Measurements from ENCODE around the gene DCAF6. TPM values are rescaled to one million over a fixed set of nuclear protein-coding genes. Genes with fewer than 3 reads are reported as not detected.

DCAF6 gene
- total RNA-seq, 1 experiment from 2014 or later: 84.1 TPM

DNA sequence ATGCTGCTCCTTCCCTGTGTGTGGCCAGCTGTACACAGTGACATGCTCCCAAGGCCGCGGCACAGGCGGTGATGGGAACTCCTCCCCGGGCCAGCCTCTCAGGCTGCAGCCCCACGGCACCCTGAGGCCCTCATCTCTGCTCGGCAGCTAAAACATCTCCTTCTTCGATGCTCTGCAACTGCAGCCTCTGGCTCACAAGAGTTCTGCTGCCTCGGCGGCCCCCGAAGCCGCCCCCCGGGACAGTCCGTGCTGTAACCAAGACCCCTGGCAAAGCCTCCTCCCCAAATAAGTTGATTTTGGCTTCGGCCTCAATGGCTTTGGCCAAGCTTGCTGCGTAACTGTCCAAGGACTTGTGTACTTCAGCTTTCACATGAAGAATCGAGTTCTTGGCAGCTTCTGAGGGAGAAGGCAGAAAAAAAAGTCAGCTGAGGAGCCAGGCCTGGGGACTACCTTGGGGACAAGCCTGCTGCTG, 149.0 kb downstream of the DCAF6 start:
- DNase-seq (ENCODE audit: low spot score): no peak

GRCh38 chr1:168086438-168086837, 150.0 kb downstream of the DCAF6 start:
- no peak for DNase-seq (ENCODE audit: low spot score)

DNA sequence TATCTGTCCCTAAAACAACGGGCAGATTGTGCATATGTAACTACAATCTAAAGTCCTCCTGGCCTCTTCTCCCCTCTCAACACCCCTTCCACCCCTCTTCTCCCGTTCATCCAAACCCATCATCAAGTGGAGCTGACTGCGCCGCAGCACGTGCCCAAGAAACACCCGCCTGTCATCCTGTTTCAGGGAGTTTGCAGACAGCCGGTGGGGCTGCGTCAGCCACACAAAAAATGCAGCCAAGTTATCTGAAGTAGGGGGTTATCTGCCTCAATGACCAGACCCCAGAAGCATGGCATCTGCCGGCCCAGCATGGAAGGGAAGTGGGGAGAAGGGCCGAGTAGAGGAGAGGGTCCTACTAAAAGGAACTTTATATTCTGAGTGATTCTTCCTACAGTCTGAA, 151.2 kb downstream of the DCAF6 start:
- DNase-seq (ENCODE audit: low spot score): no peak

DNA sequence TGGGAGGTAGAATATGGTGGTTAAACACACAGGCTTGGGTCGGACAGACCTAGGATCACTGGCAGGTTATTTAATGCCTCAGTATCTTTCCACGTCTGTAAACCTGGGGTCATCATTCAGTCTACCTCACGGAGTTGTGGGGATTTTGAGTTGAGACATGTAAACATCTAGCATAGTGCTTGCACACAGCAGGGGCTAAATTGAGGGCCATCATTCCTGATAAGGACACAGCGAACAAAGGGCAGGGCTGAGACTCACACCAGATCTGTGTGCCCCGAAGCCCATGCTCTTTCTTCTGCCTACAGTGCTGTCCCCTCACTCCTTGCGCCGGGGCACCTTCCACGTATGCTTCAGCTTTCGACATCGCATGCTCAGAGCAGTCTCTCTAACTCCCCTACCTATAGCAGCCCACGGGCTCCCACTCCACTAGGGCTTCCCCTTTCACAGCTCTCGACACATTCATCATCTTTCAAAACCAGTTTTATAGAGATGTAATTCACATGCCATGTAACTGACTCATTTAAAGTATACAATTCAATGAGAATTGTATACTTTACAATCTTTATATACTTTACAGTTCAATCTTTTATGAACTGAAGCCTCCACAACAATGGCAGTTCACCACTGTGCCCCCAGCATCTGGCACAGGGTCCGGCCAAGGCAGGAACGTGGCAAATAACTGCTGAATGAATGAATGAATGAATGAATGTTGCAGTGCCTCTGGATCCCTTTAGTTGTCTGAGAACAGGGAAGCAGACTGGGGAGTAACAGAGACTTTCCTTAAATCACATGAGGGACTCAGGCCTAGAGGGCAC, 152.2 kb downstream of the DCAF6 start:
- DNase-seq (ENCODE audit: low spot score): no peak

DNA sequence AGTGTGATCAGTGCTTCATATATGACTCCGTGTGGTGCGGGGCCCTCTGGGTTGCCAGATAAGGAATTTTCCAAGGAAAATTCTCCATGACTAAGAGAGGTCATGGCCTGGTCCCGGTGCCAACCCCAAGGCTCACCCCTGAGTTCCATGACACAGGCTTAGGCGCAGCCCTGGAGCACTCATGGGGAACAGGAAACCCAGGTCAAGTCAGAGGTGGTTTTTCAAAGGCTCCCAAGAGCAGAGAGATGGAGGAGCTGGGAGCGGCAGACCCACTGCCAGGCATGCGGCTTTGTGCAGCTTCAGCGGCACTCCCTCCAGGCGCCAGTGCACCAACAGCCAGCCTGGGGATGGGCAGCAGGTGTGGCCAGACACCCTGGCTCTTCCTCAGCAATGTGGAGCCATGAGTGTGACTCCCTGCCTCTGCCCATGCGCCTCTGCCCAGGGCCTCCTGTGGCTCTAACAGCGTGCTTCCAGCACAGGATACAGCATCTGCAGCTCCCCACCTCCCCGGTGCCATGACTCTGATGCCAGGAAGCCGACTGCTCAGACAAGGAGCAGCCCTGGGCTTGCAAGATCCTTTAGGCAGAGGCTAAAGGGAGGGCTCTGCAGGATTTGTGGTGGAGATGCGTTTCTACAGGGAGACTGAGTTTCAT, 153.0 kb downstream of the DCAF6 start:
- DNase-seq (ENCODE audit: low spot score): no peak

- no peak for DNase-seq (ENCODE audit: low spot score)
Measured at GRCh38 chr1:168089979-168090337, 153.5 kb downstream of the DCAF6 start.

GRCh38 chr1:168090395-168090794, 153.9 kb downstream of the DCAF6 start:
- no peak for DNase-seq (ENCODE audit: low spot score)

DNA sequence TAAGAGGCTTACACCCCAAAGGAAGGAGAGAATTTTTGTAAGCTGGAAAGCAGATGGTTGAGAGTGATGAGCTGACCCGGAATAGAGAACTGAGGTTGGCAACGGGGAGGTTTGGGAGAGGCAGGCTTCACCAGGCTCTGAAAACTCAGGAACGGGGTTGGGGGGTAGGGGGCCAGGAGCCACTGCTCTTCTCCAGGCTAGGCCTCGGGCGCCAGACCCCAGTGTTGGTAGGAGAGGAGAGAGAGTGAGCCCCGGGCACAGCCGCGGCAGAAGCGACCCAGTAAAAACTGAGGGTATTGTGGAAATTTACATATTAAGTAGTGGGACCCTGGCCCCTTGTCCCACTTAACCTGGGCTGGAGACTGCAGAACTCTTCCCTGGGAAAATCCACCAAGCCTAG, 154.6 kb downstream of the DCAF6 start:
- DNase-seq (ENCODE audit: low spot score): no peak

GRCh38 chr1:168091720-168092550, 155.5 kb downstream of the DCAF6 start:
- DNase-seq (ENCODE audit: low spot score): no peak

DNA sequence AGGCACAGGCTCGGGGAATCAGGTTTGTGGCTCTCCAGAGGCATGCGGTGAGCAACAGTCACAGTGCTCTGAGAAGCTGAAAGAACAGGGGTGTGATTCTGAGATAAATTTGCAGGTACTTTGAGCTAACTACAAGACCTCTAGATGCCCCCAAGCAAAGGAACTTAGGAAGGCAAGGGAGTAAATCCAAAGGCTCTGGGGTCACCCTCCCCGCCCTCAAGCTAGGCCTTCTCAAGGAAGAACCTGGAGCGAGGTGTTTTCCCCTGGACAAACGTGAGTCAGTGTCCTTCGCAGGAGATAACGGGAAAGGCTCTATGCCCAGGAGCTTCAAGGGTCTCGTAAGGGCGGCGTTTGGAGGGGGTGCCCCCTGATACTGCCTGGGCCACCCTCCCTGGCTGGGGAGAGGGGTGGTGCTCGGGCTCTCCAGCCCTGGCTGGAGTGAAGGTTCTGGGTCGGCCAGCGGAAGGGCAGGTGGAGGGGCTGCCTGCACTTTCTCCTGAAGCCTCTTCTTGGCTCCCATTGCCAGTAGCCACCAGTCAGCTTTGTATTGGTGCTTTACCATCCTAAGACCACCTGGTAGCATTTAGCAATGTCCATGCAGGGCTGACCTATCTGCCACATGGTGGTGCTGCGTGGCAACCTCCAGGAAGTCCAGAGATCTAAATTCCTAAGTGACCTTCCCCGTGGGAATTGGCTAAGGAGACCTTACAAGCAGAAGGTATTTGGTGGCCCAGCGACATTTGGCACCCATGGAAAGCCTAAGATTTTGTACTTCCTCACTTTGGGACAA, 156.3 kb downstream of the DCAF6 start:
- DNase-seq (ENCODE audit: low spot score): no peak

DNA sequence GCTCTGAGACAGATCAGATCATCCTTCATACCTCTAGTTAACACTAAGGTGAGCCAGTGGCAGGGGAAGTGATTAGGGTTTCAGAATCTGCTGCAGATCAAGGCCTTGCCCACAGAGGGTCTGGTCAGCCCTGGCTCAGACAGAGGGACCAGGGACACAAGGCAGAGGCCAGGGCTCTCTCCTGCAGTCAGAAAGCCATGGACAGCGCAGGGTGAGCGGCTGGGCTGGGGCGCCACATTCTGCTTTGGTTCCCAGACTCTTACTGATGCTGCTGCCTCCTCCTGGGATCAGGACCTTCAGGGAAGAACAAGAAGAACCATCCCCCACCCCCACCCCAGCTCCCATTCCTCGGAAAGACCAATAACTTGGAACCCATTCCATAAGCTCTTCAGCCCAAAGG, 157.1 kb downstream of the DCAF6 start:
- no peak for DNase-seq (ENCODE audit: low spot score)

GRCh38 chr1:168095476-168095875, 159.0 kb downstream of the DCAF6 start:
- no peak for DNase-seq (ENCODE audit: low spot score)

DNA sequence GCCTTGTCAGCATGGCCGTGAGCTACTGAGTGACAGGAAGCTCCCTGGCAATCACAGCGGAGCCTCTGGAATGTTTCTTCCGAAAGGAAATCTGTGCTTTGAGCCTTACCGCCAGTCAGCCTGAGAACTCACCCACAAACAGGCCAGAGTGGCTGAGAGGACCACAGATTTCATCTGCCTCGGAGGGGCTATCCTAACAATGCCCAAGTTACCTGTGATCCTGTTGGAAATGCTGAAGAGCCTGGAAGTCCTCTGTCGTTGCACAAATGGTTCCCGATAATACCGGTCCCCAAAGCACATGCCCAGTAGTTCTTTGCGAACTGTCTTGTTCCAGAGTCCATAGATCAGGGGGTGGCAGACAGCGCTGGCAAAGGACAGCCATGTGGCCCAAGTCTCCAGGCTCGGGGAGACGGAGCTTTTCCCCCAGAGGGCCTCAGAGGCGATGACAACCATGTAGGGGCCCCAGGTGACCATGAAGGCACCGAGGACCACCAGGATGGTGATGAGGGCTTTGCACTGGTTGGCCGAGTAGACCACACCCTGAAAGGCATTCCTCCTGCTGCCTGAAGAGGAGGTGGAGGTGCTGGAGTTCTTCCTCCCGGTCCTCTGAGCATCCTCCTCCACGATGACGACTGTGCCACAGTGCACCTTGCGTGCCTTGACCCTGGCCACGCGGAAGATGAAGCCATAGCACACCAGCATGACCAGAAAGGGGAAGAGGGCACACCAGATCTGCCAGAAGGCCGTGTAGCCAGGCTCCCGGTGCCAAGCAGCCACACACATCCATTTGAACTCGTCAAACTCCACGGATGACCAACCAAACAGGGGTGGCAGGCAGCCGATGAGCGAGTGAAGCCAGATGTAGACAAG, 160.0 kb downstream of the DCAF6 start:
- DNase-seq (ENCODE audit: low spot score): no peak

DNA sequence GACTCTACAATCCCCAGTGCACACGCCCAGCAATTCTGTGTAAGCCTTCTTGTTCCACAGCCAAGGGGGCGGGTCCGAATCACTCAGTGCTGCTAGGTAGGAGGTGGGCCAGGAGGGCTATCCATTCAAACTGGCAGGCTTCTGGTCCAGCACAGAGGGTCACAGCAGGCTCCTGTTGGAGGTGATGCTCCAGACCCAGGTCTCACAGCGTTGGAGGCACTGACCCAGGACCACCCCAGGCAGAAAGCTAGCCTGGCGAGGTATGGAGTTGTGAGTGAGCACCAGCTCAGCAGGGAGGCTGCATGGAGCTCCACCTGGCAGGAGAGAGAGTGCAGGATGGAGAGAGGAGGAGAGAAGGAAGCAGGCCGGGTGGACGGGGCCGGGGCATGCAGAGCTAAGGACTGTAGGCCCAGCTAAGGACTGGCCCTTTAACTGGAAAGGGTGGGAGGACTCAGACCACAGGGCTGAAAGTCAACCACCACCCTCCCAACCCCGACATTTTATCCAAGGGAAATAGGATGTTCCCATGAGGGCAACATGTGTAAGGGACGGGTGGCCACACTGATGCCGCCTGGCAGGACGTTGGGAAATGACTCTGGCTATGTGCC, 161.5 kb downstream of the DCAF6 start:
- DNase-seq (ENCODE audit: low spot score): no peak

DNA sequence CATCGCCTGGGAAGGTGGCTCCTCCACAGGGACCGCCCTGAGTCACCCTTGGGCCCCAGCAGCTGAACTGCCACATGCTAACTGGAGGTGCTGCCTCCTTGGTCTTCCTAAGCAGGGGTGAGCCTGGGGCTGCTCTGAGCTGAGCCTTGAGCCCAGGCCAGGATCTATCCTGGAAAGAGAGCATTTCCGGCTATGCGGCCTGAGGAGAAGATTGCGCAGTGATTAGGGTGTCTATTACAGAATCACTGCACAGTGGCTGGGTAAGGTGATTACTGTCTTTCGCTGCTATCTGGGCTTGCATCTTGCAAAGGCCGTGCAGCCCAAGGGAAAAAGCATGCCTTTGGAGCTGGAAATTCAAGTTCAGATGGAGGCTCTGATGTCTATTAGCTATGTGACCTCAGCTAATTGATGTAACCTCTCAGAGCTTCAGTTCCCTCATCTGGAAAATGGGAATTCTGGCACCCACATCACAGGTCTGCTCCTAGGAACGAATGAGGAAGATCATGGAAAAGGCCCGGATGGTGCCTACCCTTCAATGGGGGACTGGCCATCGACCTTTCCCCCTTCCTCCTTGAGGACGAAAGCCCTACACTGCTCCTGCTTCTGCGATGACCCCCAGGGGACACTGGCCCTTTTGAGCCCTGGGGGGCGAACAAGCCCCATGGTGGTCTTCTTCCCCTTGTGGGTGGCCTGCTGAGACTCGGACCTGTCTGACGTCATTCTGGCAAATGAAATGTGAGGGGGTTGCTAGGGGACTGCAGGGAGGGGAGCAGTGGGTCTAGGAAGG, 162.2 kb downstream of the DCAF6 start:
- no peak for DNase-seq (ENCODE audit: low spot score)

GRCh38 chr1:168099337-168099801, 162.9 kb downstream of the DCAF6 start:
- DNase-seq (ENCODE audit: low spot score): no peak

GRCh38 chr1:168100315-168101002, 164.0 kb downstream of the DCAF6 start:
- DNase-seq (ENCODE audit: low spot score): peak; percentile 33

DNA sequence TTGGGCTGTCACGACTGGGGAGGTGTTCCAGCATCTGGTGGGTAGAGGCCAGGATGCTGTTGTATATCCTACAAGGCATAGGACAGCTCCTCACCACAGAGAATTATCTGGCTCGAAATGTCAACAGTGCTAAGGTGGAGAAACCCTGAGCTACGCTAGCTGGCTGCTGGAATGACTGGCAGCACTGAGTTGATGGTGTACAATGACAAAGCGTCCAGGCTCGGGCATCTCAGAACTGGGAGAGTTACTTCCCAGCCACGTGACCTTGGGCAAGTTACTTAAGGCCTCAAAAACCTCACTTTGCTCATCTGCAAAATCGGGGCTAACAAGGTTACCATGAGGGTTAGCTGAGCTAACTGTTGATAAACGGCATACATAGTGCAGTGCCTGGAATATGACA, 164.9 kb downstream of the DCAF6 start:
- DNase-seq (ENCODE audit: low spot score): no peak

- DNase-seq (ENCODE audit: low spot score): no peak
Measured at GRCh38 chr1:168102487-168102886, 166.0 kb downstream of the DCAF6 start.
